ENCODE measurements around the gene SLC25A38.
"Not testable (repeated sequence)": the region's sequence is repeated elsewhere in the genome, so short reads cannot be mapped to it uniquely, and the experiment has no call there.

DNA sequence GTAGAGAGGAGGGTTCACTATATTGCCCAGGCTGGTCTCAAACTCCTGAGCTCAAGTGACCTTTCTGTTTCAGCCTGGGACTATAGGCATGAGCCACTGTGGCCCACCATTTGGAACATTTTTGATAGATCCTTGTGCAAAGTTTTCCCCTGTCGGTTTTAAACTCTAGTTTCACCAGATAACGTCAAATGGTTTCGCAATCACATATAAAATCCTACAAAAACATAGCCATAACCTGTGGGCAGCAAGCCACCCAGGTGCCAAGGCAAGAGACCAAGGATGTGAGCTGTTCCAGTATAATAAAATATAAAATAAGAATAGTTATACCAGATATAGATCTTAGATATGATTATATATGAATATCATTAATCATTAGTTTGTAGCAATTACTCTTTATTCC is 33.8 kb downstream of the SLC25A38 start:
- TF ChIP-seq ZFP3 (CRISPR knock-in tag; IDR thresholded peaks at IDR 0.05); ARNTL (CRISPR knock-in tag; IDR thresholded peaks at IDR 0.05; ENCODE audit: borderline replicate concordance, low read depth); GLIS3 (CRISPR knock-in tag; IDR thresholded peaks at IDR 0.05): not testable (repeated sequence)
- TF ChIP-seq, protein P1, sequence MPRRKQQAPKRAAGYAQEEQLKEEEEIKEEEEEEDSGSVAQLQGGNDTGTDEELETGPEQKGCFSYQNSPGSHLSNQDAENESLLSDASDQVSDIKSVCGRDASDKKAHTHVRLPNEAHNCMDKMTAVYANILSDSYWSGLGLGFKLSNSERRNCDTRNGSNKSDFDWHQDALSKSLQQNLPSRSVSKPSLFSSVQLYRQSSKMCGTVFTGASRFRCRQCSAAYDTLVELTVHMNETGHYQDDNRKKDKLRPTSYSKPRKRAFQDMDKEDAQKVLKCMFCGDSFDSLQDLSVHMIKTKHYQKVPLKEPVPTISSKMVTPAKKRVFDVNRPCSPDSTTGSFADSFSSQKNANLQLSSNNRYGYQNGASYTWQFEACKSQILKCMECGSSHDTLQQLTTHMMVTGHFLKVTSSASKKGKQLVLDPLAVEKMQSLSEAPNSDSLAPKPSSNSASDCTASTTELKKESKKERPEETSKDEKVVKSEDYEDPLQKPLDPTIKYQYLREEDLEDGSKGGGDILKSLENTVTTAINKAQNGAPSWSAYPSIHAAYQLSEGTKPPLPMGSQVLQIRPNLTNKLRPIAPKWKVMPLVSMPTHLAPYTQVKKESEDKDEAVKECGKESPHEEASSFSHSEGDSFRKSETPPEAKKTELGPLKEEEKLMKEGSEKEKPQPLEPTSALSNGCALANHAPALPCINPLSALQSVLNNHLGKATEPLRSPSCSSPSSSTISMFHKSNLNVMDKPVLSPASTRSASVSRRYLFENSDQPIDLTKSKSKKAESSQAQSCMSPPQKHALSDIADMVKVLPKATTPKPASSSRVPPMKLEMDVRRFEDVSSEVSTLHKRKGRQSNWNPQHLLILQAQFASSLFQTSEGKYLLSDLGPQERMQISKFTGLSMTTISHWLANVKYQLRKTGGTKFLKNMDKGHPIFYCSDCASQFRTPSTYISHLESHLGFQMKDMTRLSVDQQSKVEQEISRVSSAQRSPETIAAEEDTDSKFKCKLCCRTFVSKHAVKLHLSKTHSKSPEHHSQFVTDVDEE (CRISPR knock-in tag; IDR thresholded peaks at IDR 0.05) = not testable (repeated sequence)
- TF ChIP-seq, protein P2, sequence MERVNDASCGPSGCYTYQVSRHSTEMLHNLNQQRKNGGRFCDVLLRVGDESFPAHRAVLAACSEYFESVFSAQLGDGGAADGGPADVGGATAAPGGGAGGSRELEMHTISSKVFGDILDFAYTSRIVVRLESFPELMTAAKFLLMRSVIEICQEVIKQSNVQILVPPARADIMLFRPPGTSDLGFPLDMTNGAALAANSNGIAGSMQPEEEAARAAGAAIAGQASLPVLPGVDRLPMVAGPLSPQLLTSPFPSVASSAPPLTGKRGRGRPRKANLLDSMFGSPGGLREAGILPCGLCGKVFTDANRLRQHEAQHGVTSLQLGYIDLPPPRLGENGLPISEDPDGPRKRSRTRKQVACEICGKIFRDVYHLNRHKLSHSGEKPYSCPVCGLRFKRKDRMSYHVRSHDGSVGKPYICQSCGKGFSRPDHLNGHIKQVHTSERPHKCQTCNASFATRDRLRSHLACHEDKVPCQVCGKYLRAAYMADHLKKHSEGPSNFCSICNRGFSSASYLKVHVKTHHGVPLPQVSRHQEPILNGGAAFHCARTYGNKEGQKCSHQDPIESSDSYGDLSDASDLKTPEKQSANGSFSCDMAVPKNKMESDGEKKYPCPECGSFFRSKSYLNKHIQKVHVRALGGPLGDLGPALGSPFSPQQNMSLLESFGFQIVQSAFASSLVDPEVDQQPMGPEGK (CRISPR knock-in tag; IDR thresholded peaks at IDR 0.05; ENCODE audit: borderline replicate concordance) = not testable (repeated sequence)

Measured in SK-N-SH treated with all-trans-retinoic acid at 6 μM for 48 hours (cell line).